Lower lobe of right lung (tissue), 2 donors: ENCODE results near the gene SYF2. TPM values are rescaled to one million over a fixed set of nuclear protein-coding genes. Genes with fewer than 3 reads are reported as not detected.

ENCODE experiments used
- ATAC-seq, 2 donors: fragments of 200-7000 bp; cut with Tn5 transposase; one replicate each; pipeline ENCODE4 v1.9.1; 2020 to 2022; ENCODE audit warnings: mild to moderate bottlenecking in 2 of 2, moderate library complexity in 2 of 2
- DNase-seq: peaks from one replicate; pipeline ENCODE4 v3.0.0-alpha.2; 2020
- H3K27ac ChIP-seq: fragments of 200-600 bp; one replicate; pipeline ENCODE4 v1.8.0; 2022
- H3K27me3 ChIP-seq: fragments of 200-600 bp; one replicate; pipeline ENCODE4 v1.8.0; 2022; ENCODE audit warnings: low read depth
- H3K36me3 ChIP-seq: fragments of 200-600 bp; one replicate; pipeline ENCODE4 v1.8.0; 2022; ENCODE audit warnings: mild to moderate bottlenecking
- H3K4me1 ChIP-seq: fragments of 200-600 bp; one replicate; pipeline ENCODE4 v1.8.0; 2022
- H3K4me3 ChIP-seq: fragments of 200-600 bp; one replicate; pipeline ENCODE4 v1.8.0; 2022; ENCODE audit warnings: mild to moderate bottlenecking
- H3K9me3 ChIP-seq: fragments of 200-600 bp; one replicate; pipeline ENCODE4 v1.8.0; 2022
- CTCF ChIP-seq: fragments of 200-600 bp; IDR thresholded peaks from one replicate; pipeline ENCODE4 v1.8.0; 2022; ENCODE audit warnings: antibody characterized with exemption, mild to moderate bottlenecking
- intact Hi-C: fragments of 100-400 bp; cut with DNase I; formaldehyde crosslinking; loops from one replicate; pipeline ENCODE4 v1.11.0; 2022
- total RNA-seq: library from RNA; stranded (reverse); fragmentation: NEBNext Ultra II Directional; extraction: Animal tissue kit (Norgen Biotek cat#: 25700); gene quantifications from one replicate; pipeline ENCODE4 v1.2.1, GENCODE V29; 2021
- donor health status: DM: no; HTN: yes; CAD: no; lungs with severe emphysema.

The SYF2 gene
- total RNA-seq, 1 donor from 2014 or later = 44.6 TPM

DNA sequence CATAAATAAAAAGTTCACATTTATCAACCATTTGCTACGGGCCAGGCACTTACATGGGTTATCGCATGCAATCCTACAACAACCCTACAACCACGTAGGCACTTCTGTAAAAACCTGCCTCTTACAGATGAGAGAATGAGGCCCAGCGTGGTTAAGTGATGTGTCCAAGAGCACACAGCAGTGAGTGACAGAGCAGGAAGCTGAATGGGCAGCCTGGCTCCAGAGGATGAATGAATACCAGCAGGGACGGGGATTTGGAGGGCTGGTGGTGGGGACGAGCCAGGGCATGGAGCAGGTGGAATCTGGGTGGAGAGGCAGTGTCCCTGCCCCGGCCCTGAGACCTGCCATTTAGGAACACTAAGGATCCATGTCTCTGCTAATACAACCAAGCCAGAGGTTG lies 35.5 kb downstream of the SYF2 start:
- DNase-seq = no peak
- H3K27me3 ChIP-seq = peaks cover 3% of the 10 kb centered on the region
- H3K4me3 ChIP-seq = no peak overlapping the region
- H3K36me3 ChIP-seq = no peaks in the 10 kb centered on the region
- no peak overlapping the region for H3K27ac ChIP-seq
- no peak for TF ChIP-seq CTCF
- intact Hi-C loops = no loop called here
- ATAC-seq = no peak
- H3K4me1 ChIP-seq = peaks cover 13% of the 10 kb centered on the region
- no peaks in the 10 kb centered on the region for H3K9me3 ChIP-seq

DNA sequence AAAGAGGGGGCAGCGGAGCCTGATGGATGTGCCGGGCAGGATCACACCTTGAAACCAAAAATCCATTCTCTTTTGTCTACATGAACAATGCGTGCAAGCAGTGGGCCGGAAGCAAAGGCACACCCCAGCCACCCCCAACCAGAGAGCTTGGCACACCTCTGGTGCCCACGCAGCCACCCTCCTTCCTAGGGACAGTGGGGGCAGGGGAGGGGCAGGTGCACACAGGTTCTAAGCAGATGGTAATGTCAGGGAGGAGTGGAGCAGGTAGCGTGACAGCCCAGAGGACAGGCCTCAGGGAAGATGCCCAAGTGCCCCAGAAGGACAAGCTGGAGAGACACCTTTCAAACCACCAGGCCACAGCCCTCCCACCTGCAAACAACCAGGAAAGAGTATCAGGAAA lies 36.5 kb downstream of the SYF2 start:
- intact Hi-C loops = no loop called here
- Histone ChIP-seq H3K36me3 (no peaks in the 10 kb centered on the region), H3K4me3 (no peak overlapping the region), H3K4me1 (peaks cover 13% of the 10 kb centered on the region), H3K27ac (no peak overlapping the region), H3K9me3 (no peaks in the 10 kb centered on the region), H3K27me3 (peaks cover 3% of the 10 kb centered on the region)
- no peak for ATAC-seq
- DNase-seq = no peak
- TF ChIP-seq CTCF = no peak

DNA sequence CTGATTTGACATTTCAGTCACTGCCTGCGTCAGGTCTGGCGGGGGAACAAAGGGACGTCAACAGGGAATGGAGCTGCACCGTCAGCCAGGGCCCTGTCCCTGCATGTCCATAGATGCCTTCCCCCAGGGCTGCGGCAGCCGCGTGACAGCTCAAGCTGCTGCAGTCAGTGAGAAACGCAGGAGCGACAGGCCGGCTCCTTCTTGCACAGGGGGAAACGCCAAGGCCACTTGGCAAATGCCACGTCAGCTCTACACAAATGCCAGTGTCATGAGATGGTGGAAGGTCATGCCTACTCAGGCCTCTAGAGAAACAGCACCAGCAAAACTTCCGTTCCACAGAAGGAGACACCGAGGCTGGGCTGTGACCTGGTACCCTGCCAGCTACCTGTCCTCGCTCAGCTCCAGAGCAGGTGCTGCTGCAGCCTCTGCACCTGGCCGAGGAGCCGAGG lies 37.7 kb downstream of the SYF2 start:
- Histone ChIP-seq H3K27ac (no peak overlapping the region), H3K36me3 (no peaks in the 10 kb centered on the region), H3K9me3 (no peaks in the 10 kb centered on the region), H3K27me3 (peaks cover 3% of the 10 kb centered on the region), H3K4me1 (peaks cover 13% of the 10 kb centered on the region), H3K4me3 (no peak overlapping the region)
- intact Hi-C loops = no loop called here
- no peak for DNase-seq
- ATAC-seq = no peak
- no peak for TF ChIP-seq CTCF

DNA sequence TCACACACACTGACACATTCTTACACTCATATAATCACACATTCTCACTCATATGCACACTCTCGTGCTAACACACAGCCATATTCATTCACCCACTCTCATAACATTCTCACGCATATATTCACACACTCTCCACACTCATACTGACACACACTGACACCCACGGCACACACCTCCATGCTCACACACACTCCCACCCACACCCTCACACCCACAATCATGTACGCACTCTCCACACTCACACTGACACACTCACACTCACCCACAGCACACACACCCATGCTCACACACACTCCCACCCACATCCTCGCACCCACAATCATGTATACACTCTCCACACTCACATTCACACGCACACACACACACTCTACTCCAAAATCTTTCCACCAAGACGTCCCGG lies 38.2 kb downstream of the SYF2 start:
- intact Hi-C loops = no loop called here
- Histone ChIP-seq H3K36me3 (no peaks in the 10 kb centered on the region), H3K27me3 (peaks cover 3% of the 10 kb centered on the region), H3K4me3 (no peak overlapping the region), H3K4me1 (peaks cover 11% of the 10 kb centered on the region), H3K9me3 (no peaks in the 10 kb centered on the region), H3K27ac (no peak overlapping the region)
- ATAC-seq = no peak
- no peak for DNase-seq
- no peak for TF ChIP-seq CTCF

DNA sequence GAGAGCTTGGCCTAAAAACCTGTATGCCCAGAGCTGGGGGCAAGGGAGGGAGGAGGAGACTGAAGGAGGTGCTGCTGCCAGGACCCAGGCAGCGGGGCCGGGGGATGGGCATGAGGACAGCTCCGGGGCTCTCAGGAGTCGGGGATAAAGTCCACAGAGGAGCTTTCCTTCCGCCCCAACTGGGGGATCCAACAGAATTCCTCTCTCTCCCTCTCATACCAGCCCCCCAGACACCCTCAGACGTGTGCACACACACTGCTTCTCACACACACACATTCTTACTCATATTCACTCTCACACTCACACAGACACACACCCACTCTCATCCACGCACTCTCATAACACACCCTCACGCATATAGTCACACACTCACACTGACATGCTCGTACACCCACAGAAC lies 39.1 kb downstream of the SYF2 start:
- Histone ChIP-seq H3K36me3 (no peaks in the 10 kb centered on the region), H3K4me1 (peaks cover 3% of the 10 kb centered on the region), H3K9me3 (no peaks in the 10 kb centered on the region), H3K4me3 (no peak overlapping the region), H3K27ac (no peak overlapping the region), H3K27me3 (peaks cover 3% of the 10 kb centered on the region)
- intact Hi-C loops = no loop called here
- ATAC-seq (no peak), DNase-seq (no peak)
- TF ChIP-seq CTCF = no peak

DNA sequence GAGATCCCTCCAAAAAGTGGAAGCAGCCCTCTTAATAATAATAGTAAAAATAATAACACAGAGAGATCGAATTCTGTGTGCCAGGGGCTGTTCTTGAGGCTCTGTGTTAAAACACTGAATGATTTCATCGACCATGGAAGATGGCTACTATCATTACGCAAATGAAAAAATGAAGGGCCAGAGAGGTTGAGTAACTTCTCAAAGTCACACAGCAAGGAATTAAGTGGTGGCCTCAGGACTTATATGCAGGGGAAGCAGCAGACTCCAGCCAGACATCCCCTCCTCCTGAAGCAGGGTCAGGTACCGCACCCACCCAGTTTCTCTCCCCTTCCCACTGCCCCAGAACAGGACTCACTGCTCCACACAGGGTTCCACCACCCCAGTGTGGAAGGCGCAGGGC lies 40.1 kb downstream of the SYF2 start:
- Histone ChIP-seq H3K9me3 (no peaks in the 10 kb centered on the region), H3K4me1 (no peaks in the 10 kb centered on the region), H3K36me3 (no peaks in the 10 kb centered on the region), H3K27me3 (peaks cover 3% of the 10 kb centered on the region), H3K27ac (no peak overlapping the region), H3K4me3 (no peak overlapping the region)
- intact Hi-C loops = no loop called here
- DNase-seq (no peak), ATAC-seq (no peak)
- TF ChIP-seq CTCF = no peak
